SU-DHL-6 (cell line): Measurements from ENCODE around the gene ZFP64.

ENCODE experiments used
- H2AFZ ChIP-seq: fragments of 200-600 bp; sonication (generic); 2 replicates; pipeline ENCODE4 v1.6.1; 2014; ENCODE audit warnings: low read depth, mild to moderate bottlenecking, moderate library complexity, mixed read lengths, antibody characterized with exemption, low read length; ENCODE audit not compliant: severe bottlenecking
- H3F3A ChIP-seq: fragments of 200-600 bp; shearing (Covaris generic); 2 replicates; pipeline ENCODE4 v1.6.0; 2016; ENCODE audit warnings: antibody characterized with exemption, mild to moderate bottlenecking; ENCODE audit not compliant: insufficient read depth
- H3K27ac ChIP-seq: fragments of 200-600 bp; sonication (generic); 2 replicates; pipeline ENCODE4 v1.5.1; 2016; ENCODE audit warnings: low read depth, mild to moderate bottlenecking, low read length, moderate library complexity, mixed read lengths
- H3K27me3 ChIP-seq: fragments of 200-600 bp; sonication (generic), shearing (Covaris generic); 2 replicates; pipeline ENCODE4 v1.6.0; 2014; ENCODE audit warnings: mild to moderate bottlenecking, low read length
- H3K36me3 ChIP-seq: fragments of 200-600 bp; sonication (generic); 2 replicates; pipeline ENCODE4 v1.6.1; 2014; ENCODE audit warnings: mild to moderate bottlenecking, low read length, mixed read lengths
- H3K4me2 ChIP-seq: fragments of 300-600, 200-600 bp; shearing (Covaris generic), sonication (generic); 2 replicates; pipeline ENCODE4 v1.6.0; 2014; ENCODE audit warnings: low read length, low read depth, mild to moderate bottlenecking; ENCODE audit not compliant: poor library complexity, severe bottlenecking
- H3K4me3 ChIP-seq: fragments of 200-600 bp; sonication (generic); 2 replicates; pipeline ENCODE4 v1.5.1; 2014; ENCODE audit warnings: antibody characterized with exemption, low read length, mild to moderate bottlenecking, mixed read lengths; ENCODE audit not compliant: insufficient read depth, poor library complexity, severe bottlenecking
- H3K79me2 ChIP-seq: fragments of 200-600 bp; sonication (generic); 2 replicates; pipeline ENCODE4 v1.6.1; 2014; ENCODE audit warnings: mild to moderate bottlenecking, low read length, moderate library complexity; ENCODE audit not compliant: insufficient read depth
- H3K9ac ChIP-seq: fragments of 200-600 bp; sonication (generic); 2 replicates; pipeline ENCODE4 v1.7.0; 2014; ENCODE audit warnings: mild to moderate bottlenecking, low read length
- H3K9me2 ChIP-seq: fragments of 200-600 bp; sonication (generic); replicated peaks from 2 replicates; pipeline ENCODE4 v1.6.1; 2014; ENCODE audit warnings: low read length; ENCODE audit not compliant: insufficient read depth
- H3K9me3 ChIP-seq: fragments of 200-600 bp; sonication (generic); 2 replicates; pipeline ENCODE4 v1.6.1; 2014; ENCODE audit warnings: low read length, mixed read lengths; ENCODE audit not compliant: insufficient read depth
- H4K20me1 ChIP-seq: fragments of 200-600 bp; sonication (generic); 2 replicates; pipeline ENCODE4 v1.6.1; 2014; ENCODE audit warnings: low read depth, mild to moderate bottlenecking, antibody characterized with exemption, low read length, moderate library complexity, mixed read lengths
- EZH2phosphoT487 ChIP-seq: fragments of 200-600 bp; sonication (generic), shearing (Covaris generic); conservative IDR thresholded peaks from 2 replicates; pipeline ENCODE4 v1.6.1; 2018; ENCODE audit warnings: mild to moderate bottlenecking, antibody characterized with exemption, low read length, moderate library complexity, mixed read lengths
- TF ChIP-seq, protein P1 (sequence below): fragments of 200-600 bp; sonication (generic); IDR thresholded peaks from one replicate; pipeline ENCODE4 v1.5.1; 2017; ENCODE audit warnings: antibody characterized with exemption, mild to moderate bottlenecking, low read length, moderate library complexity; ENCODE audit not compliant: insufficient read depth, poor library complexity, severe bottlenecking

Gene ZFP64

DNA sequence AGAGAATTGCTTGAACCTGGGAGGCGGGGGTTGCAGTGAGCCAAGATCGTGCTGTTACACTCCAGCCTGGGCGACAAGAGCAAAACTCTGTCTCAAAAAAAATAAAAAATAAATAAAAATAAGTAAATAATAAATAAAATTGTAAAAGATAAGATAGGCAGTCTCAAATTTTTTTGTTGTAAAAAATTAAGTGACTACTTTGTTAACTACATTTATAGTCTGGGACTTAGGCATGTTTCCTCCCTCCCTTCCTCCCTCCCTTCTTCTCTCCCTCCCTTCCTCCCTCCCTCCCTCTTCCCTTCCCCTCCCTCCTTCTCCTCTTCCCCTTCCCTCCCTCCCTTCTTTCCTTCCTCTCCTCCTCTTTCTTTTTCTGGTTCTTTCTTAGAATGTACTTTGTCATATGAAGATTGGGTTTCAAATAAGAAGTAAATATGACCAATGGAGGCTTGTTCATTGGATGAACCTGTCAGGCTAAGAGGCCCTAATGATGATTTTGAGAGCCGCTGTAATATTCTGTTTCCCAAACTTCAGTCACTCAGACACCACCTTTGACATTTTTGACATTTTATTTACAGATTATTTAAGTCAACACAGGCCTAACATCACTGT is 24.2 kb downstream of the ZFP64 start:
- H2AFZ ChIP-seq, result no peak overlapping the region
- no peaks in the 10 kb centered on the region for H3K79me2 ChIP-seq
- no peak overlapping the region for H3K4me2 ChIP-seq
- no peaks in the 10 kb centered on the region for H3K27me3 ChIP-seq
- H3K9me2 ChIP-seq, result no peaks in the 10 kb centered on the region
- H3K9me3 ChIP-seq, result no peaks in the 10 kb centered on the region
- TF ChIP-seq, protein P1, sequence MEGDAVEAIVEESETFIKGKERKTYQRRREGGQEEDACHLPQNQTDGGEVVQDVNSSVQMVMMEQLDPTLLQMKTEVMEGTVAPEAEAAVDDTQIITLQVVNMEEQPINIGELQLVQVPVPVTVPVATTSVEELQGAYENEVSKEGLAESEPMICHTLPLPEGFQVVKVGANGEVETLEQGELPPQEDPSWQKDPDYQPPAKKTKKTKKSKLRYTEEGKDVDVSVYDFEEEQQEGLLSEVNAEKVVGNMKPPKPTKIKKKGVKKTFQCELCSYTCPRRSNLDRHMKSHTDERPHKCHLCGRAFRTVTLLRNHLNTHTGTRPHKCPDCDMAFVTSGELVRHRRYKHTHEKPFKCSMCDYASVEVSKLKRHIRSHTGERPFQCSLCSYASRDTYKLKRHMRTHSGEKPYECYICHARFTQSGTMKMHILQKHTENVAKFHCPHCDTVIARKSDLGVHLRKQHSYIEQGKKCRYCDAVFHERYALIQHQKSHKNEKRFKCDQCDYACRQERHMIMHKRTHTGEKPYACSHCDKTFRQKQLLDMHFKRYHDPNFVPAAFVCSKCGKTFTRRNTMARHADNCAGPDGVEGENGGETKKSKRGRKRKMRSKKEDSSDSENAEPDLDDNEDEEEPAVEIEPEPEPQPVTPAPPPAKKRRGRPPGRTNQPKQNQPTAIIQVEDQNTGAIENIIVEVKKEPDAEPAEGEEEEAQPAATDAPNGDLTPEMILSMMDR, result no peak
- no peak for TF ChIP-seq EZH2phosphoT487
- no peaks in the 10 kb centered on the region for H3F3A ChIP-seq
- H3K9ac ChIP-seq, result no peak overlapping the region
- H3K27ac ChIP-seq, result no peak overlapping the region
- no peak overlapping the region for H3K4me3 ChIP-seq
- no peaks in the 10 kb centered on the region for H4K20me1 ChIP-seq
- no peaks in the 10 kb centered on the region for H3K36me3 ChIP-seq

DNA sequence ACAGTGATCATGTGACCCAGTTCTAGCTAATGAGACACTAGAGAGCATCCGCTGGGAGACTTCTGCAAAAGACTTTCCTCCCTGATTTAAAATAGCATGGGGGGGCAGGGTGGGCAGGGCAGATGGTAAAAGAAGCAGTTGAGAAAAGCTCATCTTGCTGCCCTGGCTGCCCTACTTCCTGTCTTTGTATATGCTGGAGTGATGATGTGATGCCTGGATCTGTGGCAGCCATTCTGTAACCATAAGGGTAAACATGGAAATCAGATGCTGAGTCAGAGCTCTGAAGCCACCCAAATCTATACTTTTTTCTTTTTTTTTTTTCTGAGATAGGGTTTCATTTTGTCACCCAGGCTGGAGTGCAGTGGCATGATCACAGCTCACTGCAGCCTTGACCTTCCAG is 25.4 kb downstream of the ZFP64 start:
- Histone ChIP-seq H3K27me3 (no peaks in the 10 kb centered on the region), H3K9ac (no peak overlapping the region), H2AFZ (no peak overlapping the region), H4K20me1 (no peaks in the 10 kb centered on the region), H3K4me2 (no peak overlapping the region), H3K27ac (no peak overlapping the region), H3K36me3 (no peaks in the 10 kb centered on the region), H3K9me2 (no peaks in the 10 kb centered on the region), H3K4me3 (no peak overlapping the region), H3K79me2 (no peaks in the 10 kb centered on the region), H3F3A (no peaks in the 10 kb centered on the region), H3K9me3 (no peaks in the 10 kb centered on the region)
- TF ChIP-seq, protein P1, result no peak
- TF ChIP-seq EZH2phosphoT487, result no peak

DNA sequence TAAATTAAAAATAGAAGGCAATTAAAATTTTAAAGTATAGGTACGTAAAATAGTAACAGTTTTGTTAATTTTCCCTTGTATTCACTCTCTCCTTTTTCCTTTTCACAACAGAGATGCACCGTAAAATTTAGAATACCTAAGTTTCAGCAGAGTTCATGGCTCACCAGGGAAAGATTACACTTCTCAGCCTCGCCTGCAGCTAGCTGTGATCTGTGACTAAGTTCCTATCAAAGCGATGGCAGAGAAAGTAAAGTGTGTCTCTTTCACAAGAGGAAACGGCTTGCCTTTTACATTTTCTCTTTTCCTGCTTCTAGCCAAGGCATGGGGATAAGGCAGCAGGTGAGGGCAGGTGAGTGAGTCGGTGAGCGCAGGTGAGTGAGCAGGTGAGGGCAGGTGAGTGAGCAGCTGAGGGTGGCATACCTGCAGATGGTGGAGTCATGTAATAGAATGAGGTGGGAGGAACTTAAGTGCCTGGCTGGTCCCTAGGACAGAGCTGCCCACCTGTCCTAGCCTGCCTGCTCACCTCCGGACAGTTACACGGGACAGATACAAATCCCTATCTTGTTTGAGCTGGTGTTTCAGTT is 30.9 kb downstream of the ZFP64 start:
- Histone ChIP-seq H2AFZ (no peak overlapping the region), H3K9me2 (no peaks in the 10 kb centered on the region), H3K27me3 (no peaks in the 10 kb centered on the region), H3K9ac (no peak overlapping the region), H3K36me3 (peaks cover 7% of the 10 kb centered on the region; the same call in 1 of the 2 replicates), H3K4me2 (no peak overlapping the region), H3K27ac (no peak overlapping the region), H3K79me2 (no peaks in the 10 kb centered on the region), H3F3A (no peaks in the 10 kb centered on the region), H4K20me1 (no peaks in the 10 kb centered on the region), H3K4me3 (no peak overlapping the region), H3K9me3 (no peaks in the 10 kb centered on the region)
- no peak for TF ChIP-seq EZH2phosphoT487
- TF ChIP-seq, protein P1, result no peak
